SU-DHL-6 (cell line): ENCODE data around the gene RAPGEF4.

Experiments
- H2AFZ ChIP-seq: fragments of 200-600 bp; sonication (generic); 2 replicates; pipeline ENCODE4 v1.6.1; 2014; ENCODE audit warnings: low read depth, mild to moderate bottlenecking, moderate library complexity, mixed read lengths, antibody characterized with exemption, low read length; ENCODE audit not compliant: severe bottlenecking
- H3F3A ChIP-seq: fragments of 200-600 bp; shearing (Covaris generic); 2 replicates; pipeline ENCODE4 v1.6.0; 2016; ENCODE audit warnings: antibody characterized with exemption, mild to moderate bottlenecking; ENCODE audit not compliant: insufficient read depth
- H3K27ac ChIP-seq: fragments of 200-600 bp; sonication (generic); 2 replicates; pipeline ENCODE4 v1.5.1; 2016; ENCODE audit warnings: low read depth, mild to moderate bottlenecking, low read length, moderate library complexity, mixed read lengths
- H3K27me3 ChIP-seq: fragments of 200-600 bp; sonication (generic), shearing (Covaris generic); 2 replicates; pipeline ENCODE4 v1.6.0; 2014; ENCODE audit warnings: mild to moderate bottlenecking, low read length
- H3K36me3 ChIP-seq: fragments of 200-600 bp; sonication (generic); 2 replicates; pipeline ENCODE4 v1.6.1; 2014; ENCODE audit warnings: mild to moderate bottlenecking, low read length, mixed read lengths
- H3K4me2 ChIP-seq: fragments of 300-600, 200-600 bp; shearing (Covaris generic), sonication (generic); 2 replicates; pipeline ENCODE4 v1.6.0; 2014; ENCODE audit warnings: low read length, low read depth, mild to moderate bottlenecking; ENCODE audit not compliant: poor library complexity, severe bottlenecking
- H3K4me3 ChIP-seq: fragments of 200-600 bp; sonication (generic); 2 replicates; pipeline ENCODE4 v1.5.1; 2014; ENCODE audit warnings: antibody characterized with exemption, low read length, mild to moderate bottlenecking, mixed read lengths; ENCODE audit not compliant: insufficient read depth, poor library complexity, severe bottlenecking
- H3K79me2 ChIP-seq: fragments of 200-600 bp; sonication (generic); 2 replicates; pipeline ENCODE4 v1.6.1; 2014; ENCODE audit warnings: mild to moderate bottlenecking, low read length, moderate library complexity; ENCODE audit not compliant: insufficient read depth
- H3K9ac ChIP-seq: fragments of 200-600 bp; sonication (generic); 2 replicates; pipeline ENCODE4 v1.7.0; 2014; ENCODE audit warnings: mild to moderate bottlenecking, low read length
- H3K9me2 ChIP-seq: fragments of 200-600 bp; sonication (generic); replicated peaks from 2 replicates; pipeline ENCODE4 v1.6.1; 2014; ENCODE audit warnings: low read length; ENCODE audit not compliant: insufficient read depth
- H3K9me3 ChIP-seq: fragments of 200-600 bp; sonication (generic); 2 replicates; pipeline ENCODE4 v1.6.1; 2014; ENCODE audit warnings: low read length, mixed read lengths; ENCODE audit not compliant: insufficient read depth
- H4K20me1 ChIP-seq: fragments of 200-600 bp; sonication (generic); 2 replicates; pipeline ENCODE4 v1.6.1; 2014; ENCODE audit warnings: low read depth, mild to moderate bottlenecking, antibody characterized with exemption, low read length, moderate library complexity, mixed read lengths
- EZH2phosphoT487 ChIP-seq: fragments of 200-600 bp; sonication (generic), shearing (Covaris generic); conservative IDR thresholded peaks from 2 replicates; pipeline ENCODE4 v1.6.1; 2018; ENCODE audit warnings: mild to moderate bottlenecking, antibody characterized with exemption, low read length, moderate library complexity, mixed read lengths
- TF ChIP-seq, protein P1 (sequence below): fragments of 200-600 bp; sonication (generic); IDR thresholded peaks from one replicate; pipeline ENCODE4 v1.5.1; 2017; ENCODE audit warnings: antibody characterized with exemption, mild to moderate bottlenecking, low read length, moderate library complexity; ENCODE audit not compliant: insufficient read depth, poor library complexity, severe bottlenecking

RAPGEF4 gene

GRCh38 chr2:172993139-172993538 lies 257.5 kb downstream of the RAPGEF4 start:
- Histone ChIP-seq H3K9ac (no peak overlapping the region), H3K4me2 (no peak overlapping the region), H4K20me1 (no peaks in the 10 kb centered on the region), H3F3A (no peaks in the 10 kb centered on the region), H3K9me2 (no peaks in the 10 kb centered on the region), H3K9me3 (no peaks in the 10 kb centered on the region), H2AFZ (no peak overlapping the region), H3K27me3 (no peaks in the 10 kb centered on the region), H3K4me3 (no peak overlapping the region), H3K27ac (no peak overlapping the region), H3K79me2 (no peaks in the 10 kb centered on the region), H3K36me3 (no peaks in the 10 kb centered on the region)
- TF ChIP-seq, protein P1, sequence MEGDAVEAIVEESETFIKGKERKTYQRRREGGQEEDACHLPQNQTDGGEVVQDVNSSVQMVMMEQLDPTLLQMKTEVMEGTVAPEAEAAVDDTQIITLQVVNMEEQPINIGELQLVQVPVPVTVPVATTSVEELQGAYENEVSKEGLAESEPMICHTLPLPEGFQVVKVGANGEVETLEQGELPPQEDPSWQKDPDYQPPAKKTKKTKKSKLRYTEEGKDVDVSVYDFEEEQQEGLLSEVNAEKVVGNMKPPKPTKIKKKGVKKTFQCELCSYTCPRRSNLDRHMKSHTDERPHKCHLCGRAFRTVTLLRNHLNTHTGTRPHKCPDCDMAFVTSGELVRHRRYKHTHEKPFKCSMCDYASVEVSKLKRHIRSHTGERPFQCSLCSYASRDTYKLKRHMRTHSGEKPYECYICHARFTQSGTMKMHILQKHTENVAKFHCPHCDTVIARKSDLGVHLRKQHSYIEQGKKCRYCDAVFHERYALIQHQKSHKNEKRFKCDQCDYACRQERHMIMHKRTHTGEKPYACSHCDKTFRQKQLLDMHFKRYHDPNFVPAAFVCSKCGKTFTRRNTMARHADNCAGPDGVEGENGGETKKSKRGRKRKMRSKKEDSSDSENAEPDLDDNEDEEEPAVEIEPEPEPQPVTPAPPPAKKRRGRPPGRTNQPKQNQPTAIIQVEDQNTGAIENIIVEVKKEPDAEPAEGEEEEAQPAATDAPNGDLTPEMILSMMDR = no peak
- no peak for TF ChIP-seq EZH2phosphoT487

GRCh38 chr2:172993931-172994717 lies 258.5 kb downstream of the RAPGEF4 start:
- Histone ChIP-seq H3K4me2 (no peak overlapping the region), H3K27ac (no peak overlapping the region), H3K79me2 (no peaks in the 10 kb centered on the region), H2AFZ (no peak overlapping the region), H3K4me3 (no peak overlapping the region), H3K9me2 (no peaks in the 10 kb centered on the region), H3K36me3 (no peaks in the 10 kb centered on the region), H3K27me3 (no peaks in the 10 kb centered on the region), H3F3A (no peaks in the 10 kb centered on the region), H3K9ac (no peak overlapping the region), H4K20me1 (no peaks in the 10 kb centered on the region), H3K9me3 (no peaks in the 10 kb centered on the region)
- TF ChIP-seq EZH2phosphoT487 = no peak
- TF ChIP-seq, protein P1 = no peak

- Histone ChIP-seq H3K79me2 (no peaks in the 10 kb centered on the region), H3K9ac (no peak overlapping the region), H3K27ac (no peak overlapping the region), H3K9me2 (no peaks in the 10 kb centered on the region), H3K9me3 (no peaks in the 10 kb centered on the region), H3K4me2 (no peak overlapping the region), H3F3A (no peaks in the 10 kb centered on the region), H3K36me3 (no peaks in the 10 kb centered on the region), H2AFZ (no peak overlapping the region), H3K27me3 (no peaks in the 10 kb centered on the region), H4K20me1 (no peaks in the 10 kb centered on the region), H3K4me3 (no peak overlapping the region)
- TF ChIP-seq, protein P1 = no peak
- no peak for TF ChIP-seq EZH2phosphoT487
Measured at GRCh38 chr2:172994864-172995263, 259.2 kb downstream of the RAPGEF4 start.
